Gastroesophageal sphincter (tissue), 4 donors: ENCODE measurements around the gene SPON1. TPM values are rescaled to one million over a fixed set of nuclear protein-coding genes. Genes with fewer than 3 reads are reported as not detected.

Experiments used
- ATAC-seq: fragments of 150-250 bp; one replicate; pipeline ENCODE4 v1.9.1; 2016; ENCODE audit warnings: mild to moderate bottlenecking, moderate library complexity
- H3K27ac ChIP-seq, 4 donors: fragments of 200-600 bp; sonication (generic) in 3 of 4; 1 replicate in 3 of 4; 2 replicates in 1 of 4; pipeline ENCODE4 v1.5.1; 2016 to 2019
- H3K27me3 ChIP-seq: fragments of 200-600 bp; sonication (generic); one replicate; pipeline ENCODE4 v1.5.1; 2019
- H3K36me3 ChIP-seq, 2 donors: fragments of 200-600 bp; sonication (generic); one replicate each; pipeline ENCODE4 v1.5.1; 2019; ENCODE audit warnings: control low read depth in 1 of 2
- H3K4me1 ChIP-seq, 3 donors: fragments of 200-600 bp; sonication (generic); 1 replicate in 2 of 3; 2 replicates in 1 of 3; pipeline ENCODE4 v1.5.1; 2016 to 2019; ENCODE audit warnings: control low read depth in 2 of 3
- H3K4me3 ChIP-seq, 2 donors: fragments of 200-600 bp; sonication (generic); one replicate each; pipeline ENCODE4 v1.5.1; 2019; ENCODE audit warnings: mild to moderate bottlenecking in 1 of 2, moderate library complexity in 1 of 2
- H3K9me3 ChIP-seq, 3 donors: fragments of 200-600 bp; sonication (generic); one replicate each; pipeline ENCODE4 v1.5.1; 2017 to 2019; ENCODE audit warnings: control low read depth in 2 of 3
- CTCF ChIP-seq, 4 experiments: fragments of 200-600 bp in 2 of 4; fragments of 450-650 bp in 2 of 4; sonication (generic) in 1 of 4; IDR thresholded peaks; one replicate each; pipeline ENCODE4 v1.5.1; 2017 to 2019; ENCODE audit warnings: antibody characterized with exemption in 4 of 4, mild to moderate bottlenecking in 2 of 4, moderate library complexity in 2 of 4
- EP300 ChIP-seq: sonication (generic); formaldehyde crosslinking; IDR thresholded peaks from one replicate; pipeline ENCODE4 v1.6.1; 2017; ENCODE audit warnings: antibody characterized with exemption, mild to moderate bottlenecking
- POLR2A ChIP-seq, 2 donors: fragments of 450-650 bp; IDR thresholded peaks; one replicate each; pipeline ENCODE4 v1.6.1; 2017; ENCODE audit warnings: antibody characterized with exemption in 2 of 2, mild to moderate bottlenecking in 2 of 2, moderate library complexity in 1 of 2
- POLR2AphosphoS5 ChIP-seq: sonication (generic); formaldehyde crosslinking; IDR thresholded peaks from one replicate; pipeline ENCODE4 v1.6.1; 2017; ENCODE audit warnings: antibody characterized with exemption
- WGBS, 2 donors: methylation state at CpG; one replicate each; pipeline ENCODE4 v1.1.5; 2018; ENCODE audit warnings: low coverage in 1 of 2; 5-methylcytosine and 5-hydroxymethylcytosine counted together
- total RNA-seq, 4 donors: library from RNA; depleted of rRNA; stranded (reverse); fragments of >200 nt; gene quantifications; one replicate each; pipeline ENCODE4 v1.1.0, GENCODE V29; 2016

Gene SPON1
- total RNA-seq, 4 donors from 2014 or later, result 11.0 to 121 (median 64.6) TPM

- no peak overlapping the region for H3K4me3 ChIP-seq
- ATAC-seq, result no peak
- H3K4me1 ChIP-seq, result peaks cover 0 to 18% (median 0%) of the 10 kb centered on the region in 3 donors
- H3K9me3 ChIP-seq, result no peaks in the 10 kb centered on the region
- 44 to 83% methylated on average over 1 of the region's 1 CpG for WGBS, 2 donors
- no peak overlapping the region for H3K27ac ChIP-seq
- H3K27me3 ChIP-seq, result no peaks in the 10 kb centered on the region
- TF ChIP-seq POLR2A (IDR thresholded peaks at IDR 0.05) (no peak), CTCF (IDR thresholded peaks at IDR 0.05) (no peak), POLR2AphosphoS5 (no peak), EP300 (no peak)
- no peaks in the 10 kb centered on the region for H3K36me3 ChIP-seq
Measured at GRCh38 chr11:14065681-14066080, 103.2 kb downstream of the SPON1 start.

DNA sequence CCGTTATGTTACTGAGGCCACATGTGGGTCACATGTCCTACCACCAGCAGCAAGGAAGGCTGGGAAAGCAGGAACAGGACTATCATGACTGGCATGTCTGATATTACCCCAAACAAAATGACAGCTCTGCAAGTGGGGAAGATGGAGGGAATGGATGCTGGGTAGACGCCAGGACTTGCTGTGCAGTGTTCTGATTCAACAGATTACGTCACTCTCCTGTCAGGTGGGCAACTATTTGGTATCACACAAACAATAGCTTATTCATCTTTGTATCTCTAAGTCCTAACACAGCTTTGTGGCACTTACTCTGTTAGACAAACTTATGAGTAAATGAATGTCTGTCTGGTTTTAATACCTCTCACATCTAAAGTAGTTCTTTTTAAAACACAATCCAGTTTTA, 105.2 kb downstream of the SPON1 start:
- no peaks in the 10 kb centered on the region for H3K27me3 ChIP-seq
- no peaks in the 10 kb centered on the region for H3K9me3 ChIP-seq
- peaks cover 0 to 18% (median 0%) of the 10 kb centered on the region in 3 donors for H3K4me1 ChIP-seq
- H3K27ac ChIP-seq, result no peak overlapping the region
- no peak for ATAC-seq
- H3K4me3 ChIP-seq, result no peak overlapping the region
- WGBS, 2 donors, result 66 to 100% methylated on average over 1 to 3 of the region's 3 CpGs
- TF ChIP-seq CTCF (IDR thresholded peaks at IDR 0.05), result no peak
- TF ChIP-seq POLR2AphosphoS5, result no peak
- H3K36me3 ChIP-seq, result no peaks in the 10 kb centered on the region

- no peaks in the 10 kb centered on the region for H3K36me3 ChIP-seq
- TF ChIP-seq POLR2AphosphoS5, result no peak
- no peak for TF ChIP-seq POLR2A (IDR thresholded peaks at IDR 0.05)
- no peak for TF ChIP-seq EP300
- no peak for ATAC-seq
- no peak overlapping the region for H3K27ac ChIP-seq
- no peak overlapping the region for H3K4me3 ChIP-seq
- WGBS, 2 donors, result 91 to 100% methylated on average over 1 of the region's 1 CpG
- H3K4me1 ChIP-seq, result peaks cover 0 to 4% (median 0%) of the 10 kb centered on the region in 3 donors
- H3K27me3 ChIP-seq, result no peaks in the 10 kb centered on the region
- H3K9me3 ChIP-seq, result no peaks in the 10 kb centered on the region
Measured at GRCh38 chr11:14070896-14071295, 108.4 kb downstream of the SPON1 start.

DNA sequence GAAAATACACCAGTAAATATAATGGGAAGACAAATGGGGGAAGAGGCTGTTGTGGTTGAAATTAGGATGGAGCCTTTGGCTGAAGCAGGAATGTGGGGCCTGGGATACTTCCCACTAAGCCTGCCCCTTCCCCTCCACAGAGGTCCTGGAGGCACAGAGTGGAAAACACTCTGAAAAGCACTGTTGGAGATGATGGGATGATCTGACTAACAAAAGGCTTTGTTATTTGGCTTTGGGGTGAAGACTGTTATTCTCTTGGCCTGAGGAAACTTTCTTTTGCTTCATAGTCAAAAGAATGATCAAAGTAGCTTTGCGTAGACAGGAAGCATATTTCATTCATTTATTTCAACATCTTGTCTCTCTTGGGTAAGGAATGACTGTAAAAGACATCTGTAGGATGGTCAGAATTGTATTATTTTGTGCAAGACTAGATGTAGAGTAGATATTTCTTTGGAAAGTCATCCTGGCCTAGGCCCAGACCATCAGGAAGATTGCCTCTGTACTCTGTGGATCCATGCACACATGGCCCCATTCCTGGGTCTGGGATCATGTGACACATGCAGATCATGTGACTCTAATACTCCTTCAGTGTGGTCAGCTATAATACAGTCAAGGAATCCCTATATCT, 111.4 kb downstream of the SPON1 start:
- Histone ChIP-seq H3K36me3 (no peaks in the 10 kb centered on the region), H3K27ac (no peak overlapping the region), H3K9me3 (no peaks in the 10 kb centered on the region), H3K4me1 (no peaks in the 10 kb centered on the region), H3K4me3 (no peak overlapping the region), H3K27me3 (no peaks in the 10 kb centered on the region)
- peak; percentile 91 for ATAC-seq
- no peak for TF ChIP-seq CTCF (IDR thresholded peaks at IDR 0.05)
- peak; percentile 69 for TF ChIP-seq POLR2AphosphoS5
- TF ChIP-seq EP300, result no peak
- TF ChIP-seq POLR2A (IDR thresholded peaks at IDR 0.05), result no peak
- WGBS, 2 donors, result 91% methylated on average over 1 of the region's 1 CpG; no CpG with 5 or more reads in 1 of the 2 donors

DNA sequence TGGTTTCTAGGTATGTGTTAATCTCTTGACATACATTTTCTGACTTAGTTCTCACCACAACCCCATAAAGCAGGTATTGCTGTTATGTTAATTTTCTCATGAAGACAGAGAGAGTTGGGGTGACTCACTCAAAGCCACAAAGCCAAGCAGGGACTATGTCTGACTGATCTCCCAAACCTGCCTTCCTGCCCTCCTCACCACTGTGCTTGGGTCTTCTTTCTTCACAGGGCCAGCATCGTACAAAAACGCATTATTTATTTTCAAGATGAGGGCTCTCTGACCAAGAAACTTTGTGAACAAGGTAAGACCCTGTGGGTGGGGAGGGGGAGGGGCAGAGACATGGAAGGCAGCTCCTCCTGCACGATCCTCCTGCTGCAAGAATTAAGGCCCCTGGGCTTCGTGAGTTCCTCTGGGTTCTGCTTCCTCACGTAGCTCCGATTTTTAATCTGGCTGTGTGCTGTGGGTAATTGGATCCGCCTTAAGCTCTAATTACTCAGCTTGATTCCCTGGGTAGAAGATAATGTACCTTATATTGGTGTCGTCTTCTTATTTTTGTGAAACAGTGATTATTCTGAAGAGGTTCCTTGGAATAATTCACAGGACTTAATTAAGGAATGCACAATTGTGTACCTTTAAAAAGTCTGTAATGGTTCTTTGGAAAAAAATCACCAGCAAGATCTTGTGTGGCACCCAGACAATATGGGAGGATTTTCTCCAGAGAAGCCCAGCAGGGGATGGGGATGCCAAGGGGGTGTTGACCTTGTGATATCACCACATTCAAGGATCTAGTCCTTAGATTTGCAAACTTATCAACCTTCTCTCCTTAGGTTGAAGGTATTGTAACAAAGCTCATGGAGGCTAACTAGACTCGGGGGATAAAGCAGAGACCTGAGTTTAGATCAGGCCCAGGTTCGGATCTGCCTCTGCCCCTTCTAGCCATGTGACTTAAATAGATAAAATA, 112.9 kb downstream of the SPON1 start:
- Histone ChIP-seq H3K4me1 (no peaks in the 10 kb centered on the region), H3K4me3 (no peak overlapping the region), H3K27ac (no peak overlapping the region), H3K36me3 (peaks cover 0 to 3% of the 10 kb centered on the region in 2 donors), H3K27me3 (no peaks in the 10 kb centered on the region), H3K9me3 (no peaks in the 10 kb centered on the region)
- ATAC-seq, result no peak
- WGBS, 2 donors, result 69 to 92% methylated on average over 3 to 10 of the region's 10 CpGs
- TF ChIP-seq CTCF (IDR thresholded peaks at IDR 0.05), result no peak
